Fibroblast of lung (primary cell): ENCODE measurements around the gene PHF21A.

Source experiments
- CTCF ChIP-seq, 2 donors: IDR thresholded peaks in 1 of 2; conservative IDR thresholded peaks in 1 of 2; 1 replicate in 1 of 2; 2 replicates in 1 of 2; pipeline ENCODE4 v1.5.1; 2011 to 2012; ENCODE audit warnings: low read length in 2 of 2, control low read depth in 1 of 2, inconsistent platforms in 1 of 2, low read depth in 1 of 2, mild to moderate bottlenecking in 1 of 2
- EZH2 ChIP-seq: IDR thresholded peaks from 2 replicates; pipeline ENCODE4 v1.5.1; 2012; ENCODE audit warnings: low read length, control low read depth, mild to moderate bottlenecking; ENCODE audit errors: missing control alignments

DNA sequence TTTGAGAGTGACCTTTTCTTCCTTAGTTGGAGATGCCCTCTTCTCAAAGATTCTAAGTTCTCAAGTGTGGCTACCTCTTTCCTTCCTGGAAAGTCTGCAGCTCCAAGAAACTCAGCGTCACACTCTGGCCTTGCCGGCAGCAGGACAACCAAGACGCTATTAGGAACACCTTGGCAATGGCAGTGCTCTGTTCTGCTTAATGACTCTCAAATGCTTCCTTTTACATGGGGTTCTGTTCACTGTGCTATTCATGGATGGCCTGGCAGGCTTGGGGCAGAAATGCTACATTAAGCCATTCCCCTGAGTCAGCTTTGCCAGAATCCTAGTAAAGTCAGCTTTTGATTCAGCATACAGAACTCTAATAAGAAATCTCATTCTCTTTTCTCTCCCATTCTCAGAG lies 172.9 kb downstream of the PHF21A start:
- no peak for TF ChIP-seq CTCF (conservative IDR thresholded peaks at IDR 0.05 in 1 of 2, IDR thresholded peaks at IDR 0.05 in 1 of 2; ENCODE audit: low read depth in 1 of 2, low read length in 2 of 2)
- TF ChIP-seq EZH2: no peak
